RPMI8226 (cell line): ENCODE results near the gene CDK18.
"Not testable (repeated sequence)": the region's sequence is repeated elsewhere in the genome, so short reads cannot be mapped to it uniquely, and the experiment has no call there.

Source experiments
- DNase-seq: peaks from one replicate; pipeline ENCODE4 v3.0.0-alpha.2; 2015

Gene CDK18

GRCh38 chr1:205504311-205505075, at the start of gene CDK18:
TSS of gene CDK18 (plus strand) at chr1:205504669. CDS start at chr1:205523168, 18,499 bp downstream.
- peak; percentile 90 for DNase-seq

DNA sequence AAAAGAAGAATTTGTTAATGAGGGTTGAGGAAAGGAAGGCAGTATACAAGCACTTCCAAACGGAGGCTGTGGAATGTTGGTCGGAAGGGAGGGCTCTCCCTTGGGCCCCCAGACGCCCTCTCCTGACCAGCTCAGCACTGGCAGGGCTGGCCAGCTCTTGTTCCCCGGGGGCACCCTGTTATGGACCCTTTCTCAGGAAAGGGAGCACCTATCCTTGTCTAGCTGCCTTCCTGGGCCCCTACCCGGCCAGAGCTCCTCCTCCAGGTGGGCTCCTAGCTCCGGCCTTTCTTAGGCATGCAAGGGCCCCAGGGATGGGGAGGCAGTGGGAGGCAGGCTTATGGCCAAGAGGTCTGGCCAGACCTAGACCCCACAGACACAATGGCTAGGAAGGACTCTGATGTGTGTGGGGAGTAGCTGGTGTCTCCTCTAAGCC, 49.5 kb upstream of the CDK18 start:
- no peak for DNase-seq

- no peak for DNase-seq
Observed at GRCh38 chr1:205455581-205456382, 48.7 kb upstream of the CDK18 start, which contains the start of gene BLACAT1. TSS of gene BLACAT1 (minus strand) at chr1:205456045.

GRCh38 chr1:205456383-205456867, 48.0 kb upstream of the CDK18 start:
- no peak for DNase-seq

- no peak for DNase-seq
Observed at GRCh38 chr1:205456868-205457745, 47.4 kb upstream of the CDK18 start.

DNA sequence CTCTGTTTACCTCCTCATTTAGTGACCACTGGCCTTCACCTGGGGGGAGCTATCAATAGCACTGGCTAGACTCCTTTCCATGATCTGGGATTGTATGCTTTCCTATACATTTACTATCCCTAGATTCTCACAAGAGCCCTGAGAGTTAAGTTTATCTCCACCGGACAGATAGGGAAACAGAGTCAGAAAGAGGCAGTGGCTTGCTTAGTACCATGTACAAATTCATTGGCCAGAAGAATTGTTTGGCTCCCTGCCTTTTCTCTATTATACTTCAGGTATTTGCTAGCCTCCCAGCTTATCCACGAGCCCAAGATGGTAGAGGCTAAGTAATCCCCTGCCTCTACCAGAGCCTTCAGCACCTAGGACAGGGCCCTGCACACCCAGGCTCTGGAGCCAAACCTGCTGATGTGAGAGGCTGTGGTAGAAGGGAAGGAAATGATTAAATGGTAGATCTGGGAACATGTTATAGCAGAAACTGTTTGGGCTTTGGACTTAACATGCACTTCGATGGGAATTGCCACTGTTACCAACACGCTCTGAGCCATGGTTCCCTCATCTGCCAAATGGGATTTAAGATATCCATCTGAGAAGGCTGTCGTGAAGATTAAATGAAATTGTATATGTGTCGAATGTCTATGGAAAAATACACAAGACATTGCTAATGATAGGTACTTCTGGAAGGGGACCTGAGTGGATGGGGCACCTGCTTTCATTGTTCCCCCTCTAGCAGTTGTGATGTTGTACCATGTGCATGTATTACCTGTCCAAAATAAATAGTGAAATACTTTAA, 45.5 kb upstream of the CDK18 start:
- DNase-seq: peak; percentile 70

- no peak for DNase-seq
Observed at GRCh38 chr1:205465392-205465791, 39.1 kb upstream of the CDK18 start.

- no peak for DNase-seq
Observed at GRCh38 chr1:205466595-205467220, 37.8 kb upstream of the CDK18 start.

GRCh38 chr1:205470131-205470530, 34.3 kb upstream of the CDK18 start:
- DNase-seq: no peak

DNA sequence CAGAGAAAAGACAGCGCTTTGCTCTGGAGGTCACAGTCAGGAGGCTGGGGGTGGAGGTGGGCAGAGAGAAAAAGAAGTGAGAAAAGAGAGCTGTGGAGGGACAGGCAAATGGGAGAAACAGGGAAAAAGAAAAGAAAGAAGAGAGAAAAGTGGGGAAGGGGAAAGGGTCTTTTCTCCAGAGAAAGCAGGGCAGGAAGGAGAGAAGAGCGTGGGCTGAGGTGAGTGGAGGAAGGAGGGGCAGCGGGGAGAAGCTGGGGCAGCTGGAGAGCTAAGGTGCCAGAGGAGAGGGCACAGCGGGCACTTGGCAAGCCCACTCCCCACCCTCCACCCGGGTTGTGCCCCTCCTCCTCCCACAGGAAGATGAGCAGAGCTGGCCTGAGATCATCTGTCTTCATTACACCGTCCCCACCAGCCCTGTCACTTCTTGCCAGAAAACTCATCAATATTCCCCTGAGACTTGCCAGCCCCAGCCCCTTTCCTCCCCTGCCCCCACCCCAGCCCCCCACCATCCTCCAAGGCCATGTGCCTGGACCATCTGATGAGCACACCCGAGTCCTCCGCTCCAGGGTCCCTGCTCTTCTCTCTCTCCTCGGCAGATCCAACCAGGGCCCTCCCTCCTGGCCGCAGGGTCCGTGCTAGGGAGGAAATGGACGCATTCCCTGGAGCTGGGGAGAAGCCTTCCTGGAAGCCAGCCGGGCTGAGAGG, 31.6 kb upstream of the CDK18 start:
- DNase-seq: no peak

DNA sequence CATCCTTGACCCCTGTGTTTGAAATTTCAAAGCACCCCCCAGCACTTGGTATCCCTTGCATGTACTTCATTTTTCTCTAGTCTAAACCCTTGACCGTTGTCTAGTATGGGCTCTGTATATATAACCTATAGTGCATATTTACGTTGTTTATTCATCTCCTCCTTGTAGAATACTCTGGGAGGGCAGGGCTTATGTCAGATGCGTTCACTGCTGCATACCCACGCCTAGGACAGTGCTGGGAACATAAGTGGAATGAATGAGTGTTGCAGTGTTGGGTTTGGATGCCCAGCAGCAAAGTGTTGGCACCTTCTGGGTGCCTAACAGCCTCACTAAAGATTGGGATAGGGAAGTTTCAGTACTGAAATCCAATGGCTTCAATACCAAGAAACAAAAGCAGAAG, 31.0 kb upstream of the CDK18 start:
- no peak for DNase-seq

DNA sequence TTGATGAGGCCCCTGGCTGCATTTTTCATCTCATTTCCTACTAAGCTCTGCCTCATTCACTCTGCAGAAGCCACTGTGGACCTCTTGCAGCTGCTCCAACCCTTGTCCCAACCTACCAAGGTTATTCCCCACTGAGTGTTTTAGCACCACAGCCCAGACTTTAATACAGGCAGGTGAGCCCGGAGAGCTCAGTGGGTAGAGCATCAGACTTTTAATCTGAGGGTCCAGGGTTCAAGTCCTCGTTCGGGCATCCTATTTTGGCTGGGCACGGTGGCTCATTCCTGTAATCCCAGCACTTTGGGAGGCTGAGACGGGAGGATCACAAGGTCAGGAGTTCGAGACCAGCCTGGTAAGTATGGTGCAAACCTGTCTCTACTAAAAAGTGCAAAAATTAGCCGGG, 30.5 kb upstream of the CDK18 start:
- DNase-seq: no peak

DNA sequence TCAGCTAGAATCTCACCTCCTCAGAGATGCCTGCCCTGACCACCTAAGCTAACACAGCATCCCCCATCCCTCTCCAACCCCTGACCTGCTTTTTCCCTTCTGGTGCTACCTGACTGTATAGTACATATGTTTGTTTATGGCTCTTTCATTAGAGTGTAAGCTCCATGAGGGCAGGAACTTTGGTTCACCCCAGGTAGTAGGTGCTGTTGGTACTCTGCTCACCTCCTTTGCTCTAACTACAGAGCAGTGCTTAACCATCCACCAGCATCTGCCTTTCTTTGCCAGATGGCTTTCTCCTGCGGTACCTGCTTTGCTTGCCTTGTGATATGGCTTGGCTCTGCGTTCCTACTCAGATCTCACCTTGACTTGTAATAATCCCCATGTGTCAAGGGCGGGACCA, 29.9 kb upstream of the CDK18 start:
- DNase-seq: no peak

DNA sequence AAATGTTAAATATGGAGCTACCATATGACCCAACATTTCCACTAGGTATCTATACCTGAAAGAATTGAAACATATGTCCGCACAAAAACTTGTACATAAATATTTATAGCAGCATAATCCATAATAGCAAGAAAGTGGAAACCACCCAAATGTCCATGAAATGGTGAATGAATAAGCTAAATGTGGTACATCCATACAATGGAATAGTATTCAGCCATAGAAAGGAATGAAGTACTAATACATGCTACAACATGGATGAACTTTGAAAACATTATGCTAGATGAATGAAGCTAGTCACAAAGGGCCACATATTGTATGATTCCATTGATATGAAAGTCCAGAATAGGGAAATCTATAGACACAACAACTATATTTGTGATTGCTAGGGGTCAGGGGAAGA, 28.6 kb upstream of the CDK18 start:
- no peak for DNase-seq

- no peak for DNase-seq
Observed at GRCh38 chr1:205476648-205477047, 27.8 kb upstream of the CDK18 start.

DNA sequence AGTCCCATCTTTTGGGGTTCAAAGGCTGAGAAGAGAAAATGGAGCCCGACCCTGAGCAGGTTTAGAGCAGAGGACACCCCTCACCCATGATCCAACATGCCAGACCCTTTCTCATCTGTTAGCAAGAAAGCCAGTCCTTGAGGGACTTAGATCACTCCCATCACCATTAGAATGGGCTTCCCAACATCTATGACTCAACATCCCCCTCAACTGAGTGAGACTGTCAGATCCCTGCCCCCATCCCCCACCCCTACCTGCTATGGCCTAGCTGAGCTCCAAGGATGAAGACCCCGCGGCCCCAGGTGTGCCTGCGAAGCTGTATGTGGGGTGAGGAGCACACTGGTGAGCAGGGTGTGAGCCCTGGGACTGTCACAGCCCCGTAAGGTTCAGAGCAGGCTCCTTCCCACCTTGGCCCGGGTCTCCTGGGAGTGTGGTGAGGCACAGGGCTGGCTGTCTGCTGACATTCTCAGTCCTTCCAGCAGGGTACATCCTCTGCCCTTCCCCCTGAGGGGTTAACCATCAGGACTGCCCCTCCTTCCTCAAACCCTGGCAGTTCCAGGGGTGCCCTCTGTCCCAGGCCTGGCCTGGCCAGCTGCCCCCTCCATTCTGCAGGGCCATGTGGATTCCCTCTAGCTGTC, 27.2 kb upstream of the CDK18 start:
- no peak for DNase-seq

DNA sequence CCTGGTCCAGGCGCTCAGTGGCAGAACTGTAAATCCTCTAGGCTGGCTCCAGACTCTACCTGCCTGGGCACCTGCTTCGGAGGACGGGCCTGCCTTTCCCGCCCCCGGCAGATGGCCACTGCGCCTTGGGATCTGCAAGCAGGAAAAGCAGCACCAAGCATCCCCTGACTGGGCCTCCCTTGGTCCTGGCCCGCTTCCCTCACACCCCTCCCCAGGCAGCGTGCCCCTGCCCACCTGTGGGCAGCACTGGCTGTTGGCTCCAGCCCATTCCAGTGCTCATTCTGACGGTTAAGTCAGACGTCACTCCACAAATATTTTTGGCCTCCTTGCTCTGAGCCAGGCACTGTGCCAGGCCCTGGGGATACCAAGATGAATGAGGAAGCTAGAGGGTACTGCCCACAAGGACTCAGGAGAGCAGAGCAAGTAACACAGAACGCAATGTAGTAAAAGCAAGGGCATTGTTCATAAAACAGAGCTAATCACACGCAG, 26.7 kb upstream of the CDK18 start:
- DNase-seq: peak; percentile 82

DNA sequence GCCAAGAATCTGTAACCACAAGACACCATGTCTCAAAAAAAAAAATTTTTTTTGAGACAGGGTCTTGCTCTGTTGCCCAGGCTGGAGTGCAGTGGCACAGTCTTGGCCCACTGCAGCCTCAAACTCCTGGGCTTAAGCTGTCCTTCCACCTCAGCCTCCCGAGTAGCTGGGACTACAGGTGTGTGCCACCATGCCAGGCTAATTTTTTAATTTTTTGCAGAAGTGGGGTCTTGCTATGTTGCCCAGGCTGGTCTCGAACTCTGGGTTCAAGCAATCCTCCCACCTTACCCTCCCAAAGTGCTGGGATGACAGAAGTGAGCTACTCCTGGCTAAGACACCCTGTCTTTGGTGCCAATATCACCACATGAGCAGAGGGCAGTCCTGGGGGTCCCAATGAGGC, 25.5 kb upstream of the CDK18 start:
- not testable (repeated sequence) for DNase-seq

- DNase-seq: peak; percentile 47
Observed at GRCh38 chr1:205480349-205480985, 24.0 kb upstream of the CDK18 start.

DNA sequence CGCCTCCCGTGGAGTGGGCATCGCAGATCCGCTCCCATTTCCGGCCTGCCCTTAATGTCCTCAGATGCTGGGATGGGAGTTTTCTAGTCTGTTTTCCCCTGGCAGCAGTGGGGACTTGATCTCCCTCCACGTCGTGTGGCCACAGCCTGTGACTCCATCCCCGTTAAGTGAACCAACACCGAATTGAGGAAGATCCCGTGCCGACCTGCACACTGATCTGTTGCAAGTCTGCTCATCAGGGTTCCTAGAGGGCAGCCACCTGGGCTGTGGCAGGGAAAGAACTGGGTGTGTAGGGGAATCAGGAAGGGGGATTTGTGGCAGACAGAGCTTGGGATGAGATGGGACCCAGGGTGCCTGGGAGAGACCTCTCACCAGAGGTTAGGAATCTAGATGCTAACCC, 23.3 kb upstream of the CDK18 start:
- DNase-seq: peak; percentile 40
